WTC11 (cell line): ENCODE data around the gene ATP2A3. TPM values are rescaled to one million over a fixed set of nuclear protein-coding genes. Genes with fewer than 3 reads are reported as not detected.

Experiments used
- ATAC-seq: fragments of 200-7000 bp; cut with Tn5 transposase; 2 replicates; pipeline ENCODE4 v1.10.0; 2021; ENCODE audit warnings: mild to moderate bottlenecking, moderate library complexity
- CTCF ChIA-PET: fragments of 300-600 bp; sonication (Branson Sonifier 250); formaldehyde crosslinking; loops from one replicate; lab custom pipeline; 2021; ENCODE audit warnings: antibody characterized with exemption; lab: Charles Lee
- POLR2A ChIA-PET: fragments of 350-600 bp; sonication (Branson Sonifier 250); formaldehyde crosslinking; loops from one replicate; lab custom pipeline; 2021; ENCODE audit warnings: antibody characterized with exemption; lab: Charles Lee
- DNase-seq: peaks from one replicate; pipeline ENCODE4 v3.0.0; 2021; ENCODE audit warnings: low spot score
- H3K27ac Mint-ChIP-seq: 2 replicates; pipeline ENCODE4 v1.8.0; 2021; ENCODE audit warnings: mixed read lengths
- H3K27me3 Mint-ChIP-seq: 2 replicates; pipeline ENCODE4 v1.8.0; 2021; ENCODE audit warnings: low read depth, mild to moderate bottlenecking, moderate library complexity, mixed read lengths
- H3K36me3 Mint-ChIP-seq: 2 replicates; pipeline ENCODE4 v1.8.0; 2021; ENCODE audit warnings: mixed read lengths
- H3K4me1 Mint-ChIP-seq: 2 replicates; pipeline ENCODE4 v1.8.0; 2022; ENCODE audit warnings: mixed read lengths
- H3K4me3 Mint-ChIP-seq: 2 replicates; pipeline ENCODE4 v1.8.0; 2021; ENCODE audit warnings: mild to moderate bottlenecking, moderate library complexity, mixed read lengths
- H3K9me3 Mint-ChIP-seq: 2 replicates; pipeline ENCODE4 v1.8.0; 2021; ENCODE audit warnings: mixed read lengths
- ARID4B ChIP-seq: sonication (generic); formaldehyde crosslinking; IDR thresholded peaks from 2 replicates; pipeline ENCODE4 v1.8.0; 2023; ENCODE audit warnings: missing genetic modification reagents, mild to moderate bottlenecking, borderline replicate concordance
- ATF2 ChIP-seq: sonication (generic); formaldehyde crosslinking; IDR thresholded peaks from 2 replicates; pipeline ENCODE4 v1.8.1; 2022; ENCODE audit warnings: low read depth, missing genetic modification reagents, borderline replicate concordance
- ATF3 ChIP-seq: sonication (generic); formaldehyde crosslinking; conservative IDR thresholded peaks from 2 replicates; pipeline ENCODE4 v1.8.1; 2022; ENCODE audit warnings: mild to moderate bottlenecking, missing genetic modification reagents
- CREM ChIP-seq: sonication (generic); formaldehyde crosslinking; IDR thresholded peaks from 2 replicates; pipeline ENCODE4 v1.8.1; 2022; ENCODE audit warnings: mild to moderate bottlenecking, missing genetic modification reagents, moderate library complexity
- E2F1 ChIP-seq: sonication (generic); formaldehyde crosslinking; IDR thresholded peaks from 2 replicates; pipeline ENCODE4 v1.8.0; 2022; ENCODE audit warnings: mild to moderate bottlenecking, missing genetic modification reagents
- E2F4 ChIP-seq: sonication (generic); formaldehyde crosslinking; IDR thresholded peaks from 2 replicates; pipeline ENCODE4 v1.8.1; 2022; ENCODE audit warnings: low read depth, mild to moderate bottlenecking, moderate library complexity, missing genetic modification reagents, borderline replicate concordance
- ELF4 ChIP-seq: sonication (generic); formaldehyde crosslinking; IDR thresholded peaks from 2 replicates; pipeline ENCODE4 v1.8.1; 2022; ENCODE audit warnings: low read depth, mild to moderate bottlenecking, moderate library complexity, missing genetic modification reagents
- HMGXB4 ChIP-seq: sonication (generic); formaldehyde crosslinking; IDR thresholded peaks from 2 replicates; pipeline ENCODE4 v1.8.1; 2023; ENCODE audit warnings: mild to moderate bottlenecking, moderate library complexity, missing genetic modification reagents
- IRF2 ChIP-seq: sonication (generic); formaldehyde crosslinking; IDR thresholded peaks from 2 replicates; pipeline ENCODE4 v1.8.0; 2022; ENCODE audit warnings: low read depth, missing genetic modification reagents, borderline replicate concordance
- MAX ChIP-seq: sonication (generic); formaldehyde crosslinking; IDR thresholded peaks from 2 replicates; pipeline ENCODE4 v1.8.0; 2022; ENCODE audit warnings: mild to moderate bottlenecking, missing genetic modification reagents
- MYBL2 ChIP-seq: sonication (generic); formaldehyde crosslinking; IDR thresholded peaks from 2 replicates; pipeline ENCODE4 v1.8.1; 2023; ENCODE audit warnings: mild to moderate bottlenecking, moderate library complexity, missing genetic modification reagents
- NFYB ChIP-seq: sonication (generic); formaldehyde crosslinking; conservative IDR thresholded peaks from 2 replicates; pipeline ENCODE4 v1.8.0; 2022; ENCODE audit warnings: low read depth, missing genetic modification reagents
- PREB ChIP-seq: sonication (generic); formaldehyde crosslinking; IDR thresholded peaks from 2 replicates; pipeline ENCODE4 v1.8.1; 2022; ENCODE audit warnings: mild to moderate bottlenecking, missing genetic modification reagents, moderate library complexity, borderline replicate concordance
- USF2 ChIP-seq: sonication (generic); formaldehyde crosslinking; IDR thresholded peaks from 2 replicates; pipeline ENCODE4 v1.8.1; 2023; ENCODE audit warnings: mild to moderate bottlenecking, missing genetic modification reagents, moderate library complexity
- ZNF219 ChIP-seq: sonication (generic); formaldehyde crosslinking; IDR thresholded peaks from 2 replicates; pipeline ENCODE4 v1.8.0; 2023; ENCODE audit warnings: missing genetic modification reagents, mild to moderate bottlenecking, borderline replicate concordance
- ZNF232 ChIP-seq: sonication (generic); formaldehyde crosslinking; IDR thresholded peaks from 2 replicates; pipeline ENCODE4 v1.8.0; 2022; ENCODE audit warnings: mild to moderate bottlenecking, missing genetic modification reagents
- ZSCAN18 ChIP-seq: fragments of 250-450 bp; sonication (Bioruptor Pico); IDR thresholded peaks from 2 replicates; pipeline ENCODE4 v2.1.2; 2022; ENCODE audit warnings: mild to moderate bottlenecking, moderate library complexity
- total RNA-seq: library from RNA; stranded (reverse); gene quantifications from 3 replicates; pipeline ENCODE4 v1.2.3, GENCODE V29; 2021

Gene ATP2A3
- total RNA-seq, 1 experiment from 2014 or later: 37.8 TPM

GRCh38 chr17:3982113-3982512 is 17.9 kb upstream of the ATP2A3 start:
- Mint-ChIP-seq H3K9me3 (no peaks in the 10 kb centered on the region), H3K27ac (no peak overlapping the region), H3K4me1 (peaks cover 38% of the 10 kb centered on the region), H3K36me3 (no peaks in the 10 kb centered on the region), H3K27me3 (no peaks in the 10 kb centered on the region), H3K4me3 (no peak overlapping the region)
- CTCF ChIA-PET: interaction anchor here (1.7 to 3.0 kb wide), 4 partner anchors 17 to 68 kb away, joined by 6 to 15 read pairs (median 11); no protein-coding TSS in a partner anchor
- DNase-seq (no peak), ATAC-seq (no peak)
- TF ChIP-seq MYBL2 (CRISPR knock-in tag) (no peak), CREM (CRISPR knock-in tag) (no peak)
- POLR2A ChIA-PET: no interaction called here

GRCh38 chr17:3981455-3981854 is 17.2 kb upstream of the ATP2A3 start:
- ChIA-PET POLR2A (no interaction called here), CTCF (interaction anchor here (1.7 to 3.0 kb wide), 4 partner anchors 16 to 68 kb away, joined by 6 to 15 read pairs (median 11); no protein-coding TSS in a partner anchor)
- peak overlapping the region; percentile 42 for H3K27ac Mint-ChIP-seq
- H3K36me3 Mint-ChIP-seq: no peaks in the 10 kb centered on the region
- ATAC-seq: peak; percentile 61
- no peaks in the 10 kb centered on the region for H3K9me3 Mint-ChIP-seq
- peaks cover 41% of the 10 kb centered on the region for H3K4me1 Mint-ChIP-seq
- TF ChIP-seq IRF2 (CRISPR knock-in tag) (no peak), HMGXB4 (no peak), ELF4 (CRISPR knock-in tag) (no peak), USF2 (no peak), NFYB (CRISPR knock-in tag) (no peak), PREB (CRISPR knock-in tag) (no peak), E2F4 (no peak), ZNF219 (CRISPR knock-in tag) (no peak), ZSCAN18 (no peak), MAX (CRISPR knock-in tag) (no peak; the same call in 1 of the 2 replicates), ATF3 (no peak), ATF2 (CRISPR knock-in tag) (no peak), E2F1 (CRISPR knock-in tag) (no peak), ZNF232 (CRISPR knock-in tag) (no peak), ARID4B (CRISPR knock-in tag) (no peak)
- no peak overlapping the region for H3K4me3 Mint-ChIP-seq
- no peak for DNase-seq
- H3K27me3 Mint-ChIP-seq: no peaks in the 10 kb centered on the region
